SU-DHL-6 (cell line): ENCODE results near the gene FOXE1.

Experiments used
- H2AFZ ChIP-seq: fragments of 200-600 bp; sonication (generic); 2 replicates; pipeline ENCODE4 v1.6.1; 2014; ENCODE audit warnings: low read depth, mild to moderate bottlenecking, moderate library complexity, mixed read lengths, antibody characterized with exemption, low read length; ENCODE audit not compliant: severe bottlenecking
- H3F3A ChIP-seq: fragments of 200-600 bp; shearing (Covaris generic); 2 replicates; pipeline ENCODE4 v1.6.0; 2016; ENCODE audit warnings: antibody characterized with exemption, mild to moderate bottlenecking; ENCODE audit not compliant: insufficient read depth
- H3K27ac ChIP-seq: fragments of 200-600 bp; sonication (generic); 2 replicates; pipeline ENCODE4 v1.5.1; 2016; ENCODE audit warnings: low read depth, mild to moderate bottlenecking, low read length, moderate library complexity, mixed read lengths
- H3K27me3 ChIP-seq: fragments of 200-600 bp; sonication (generic), shearing (Covaris generic); 2 replicates; pipeline ENCODE4 v1.6.0; 2014; ENCODE audit warnings: mild to moderate bottlenecking, low read length
- H3K36me3 ChIP-seq: fragments of 200-600 bp; sonication (generic); 2 replicates; pipeline ENCODE4 v1.6.1; 2014; ENCODE audit warnings: mild to moderate bottlenecking, low read length, mixed read lengths
- H3K4me2 ChIP-seq: fragments of 300-600, 200-600 bp; shearing (Covaris generic), sonication (generic); 2 replicates; pipeline ENCODE4 v1.6.0; 2014; ENCODE audit warnings: low read length, low read depth, mild to moderate bottlenecking; ENCODE audit not compliant: poor library complexity, severe bottlenecking
- H3K4me3 ChIP-seq: fragments of 200-600 bp; sonication (generic); 2 replicates; pipeline ENCODE4 v1.5.1; 2014; ENCODE audit warnings: antibody characterized with exemption, low read length, mild to moderate bottlenecking, mixed read lengths; ENCODE audit not compliant: insufficient read depth, poor library complexity, severe bottlenecking
- H3K79me2 ChIP-seq: fragments of 200-600 bp; sonication (generic); 2 replicates; pipeline ENCODE4 v1.6.1; 2014; ENCODE audit warnings: mild to moderate bottlenecking, low read length, moderate library complexity; ENCODE audit not compliant: insufficient read depth
- H3K9ac ChIP-seq: fragments of 200-600 bp; sonication (generic); 2 replicates; pipeline ENCODE4 v1.7.0; 2014; ENCODE audit warnings: mild to moderate bottlenecking, low read length
- H3K9me2 ChIP-seq: fragments of 200-600 bp; sonication (generic); replicated peaks from 2 replicates; pipeline ENCODE4 v1.6.1; 2014; ENCODE audit warnings: low read length; ENCODE audit not compliant: insufficient read depth
- H3K9me3 ChIP-seq: fragments of 200-600 bp; sonication (generic); 2 replicates; pipeline ENCODE4 v1.6.1; 2014; ENCODE audit warnings: low read length, mixed read lengths; ENCODE audit not compliant: insufficient read depth
- H4K20me1 ChIP-seq: fragments of 200-600 bp; sonication (generic); 2 replicates; pipeline ENCODE4 v1.6.1; 2014; ENCODE audit warnings: low read depth, mild to moderate bottlenecking, antibody characterized with exemption, low read length, moderate library complexity, mixed read lengths
- CTCF ChIP-seq: fragments of 200-600 bp; sonication (generic); IDR thresholded peaks from one replicate; pipeline ENCODE4 v1.5.1; 2017; ENCODE audit warnings: antibody characterized with exemption, mild to moderate bottlenecking, low read length, moderate library complexity; ENCODE audit not compliant: insufficient read depth, poor library complexity, severe bottlenecking
- EZH2phosphoT487 ChIP-seq: fragments of 200-600 bp; sonication (generic), shearing (Covaris generic); conservative IDR thresholded peaks from 2 replicates; pipeline ENCODE4 v1.6.1; 2018; ENCODE audit warnings: mild to moderate bottlenecking, antibody characterized with exemption, low read length, moderate library complexity, mixed read lengths

FOXE1 gene

DNA sequence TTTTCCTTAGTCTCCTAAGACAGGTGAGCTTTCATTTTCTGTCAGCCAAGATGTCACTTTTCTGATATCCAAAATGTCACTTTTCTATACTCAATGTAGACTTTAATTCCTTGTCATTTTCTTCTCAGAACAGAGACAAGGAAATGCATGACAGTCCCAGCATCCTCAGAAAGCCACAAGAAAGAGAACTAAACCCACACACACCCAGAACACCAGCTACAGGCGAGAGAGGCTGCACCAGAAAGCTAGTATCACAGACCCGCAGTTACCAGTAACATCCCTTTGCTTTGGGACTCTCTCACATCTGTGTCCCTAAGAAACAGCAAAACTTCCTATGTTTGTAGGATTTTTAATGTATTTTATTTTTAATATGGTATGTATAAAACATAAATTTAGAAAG lies 52.2 kb downstream of the FOXE1 start:
- Histone ChIP-seq H3K4me3 (no peak overlapping the region), H3K27me3 (no peaks in the 10 kb centered on the region), H3K4me2 (no peak overlapping the region), H3K9ac (no peak overlapping the region), H4K20me1 (no peaks in the 10 kb centered on the region), H2AFZ (no peak overlapping the region), H3K9me2 (no peaks in the 10 kb centered on the region), H3K27ac (no peak overlapping the region), H3K9me3 (no peaks in the 10 kb centered on the region), H3F3A (no peaks in the 10 kb centered on the region), H3K36me3 (peaks cover 5% of the 10 kb centered on the region; the same call in 1 of the 2 replicates), H3K79me2 (peaks cover 28% of the 10 kb centered on the region)
- TF ChIP-seq CTCF, result no peak
- TF ChIP-seq EZH2phosphoT487, result no peak
